Caco-2 (cell line): ENCODE data around the gene GRIN1. TPM values are rescaled to one million over a fixed set of nuclear protein-coding genes. Genes with fewer than 3 reads are reported as not detected.

Experiments used
- BruUV-seq: library from RNA; stranded (reverse); fragments of 400-500 nt; replicated peaks from 2 replicates; lab custom pipeline; 2021; lab: Mats Ljungman, UMichigan
- CTCF ChIA-PET: fragments of 300-600 bp; sonication (Branson Sonifier 250); formaldehyde crosslinking; loops from one replicate; lab custom pipeline; 2022; ENCODE audit warnings: antibody characterized with exemption; lab: Charles Lee
- POLR2A ChIA-PET: fragments of 300-600 bp; sonication (Branson Sonifier 250); formaldehyde crosslinking; loops from one replicate; lab custom pipeline; 2022; ENCODE audit warnings: antibody characterized with exemption; lab: Charles Lee
- DNase-seq, 2 experiments: peaks; one replicate each; pipeline versions ENCODE4 v3.0.0 to v3.0.0-alpha.2; 2020 to 2022
- H3K27me3 ChIP-seq: replicated peaks from 2 replicates; pipeline ENCODE4 v1.6.0; 2011; ENCODE audit warnings: low read length; ENCODE audit not compliant: control insufficient read depth, insufficient read depth
- H3K36me3 ChIP-seq: 2 replicates; pipeline ENCODE4 v1.5.1; 2011; ENCODE audit warnings: low read length; ENCODE audit not compliant: control insufficient read depth, insufficient read depth
- H3K4me1 ChIP-seq: fragments of 250-450 bp; sonication (Bioruptor Pico); 2 replicates; pipeline ENCODE4 v1.5.1; 2020; ENCODE audit warnings: mild to moderate bottlenecking
- H3K4me3 ChIP-seq: 2 replicates; pipeline ENCODE4 v1.5.1; 2011; ENCODE audit warnings: low read depth, mild to moderate bottlenecking, control low read depth, low read length
- H3K9me3 ChIP-seq: fragments of 250-450 bp; sonication (Bioruptor Pico); 2 replicates; pipeline ENCODE4 v1.5.1; 2020; ENCODE audit warnings: mild to moderate bottlenecking, moderate library complexity
- H3K27ac Mint-ChIP-seq: one replicate; pipeline ENCODE4 v1.8.0; 2022; ENCODE audit warnings: mixed read lengths; ENCODE audit not compliant: unreplicated experiment
- H3K27me3 Mint-ChIP-seq: one replicate; pipeline ENCODE4 v1.8.0; 2022; ENCODE audit warnings: mixed read lengths; ENCODE audit not compliant: insufficient read depth, unreplicated experiment
- H3K36me3 Mint-ChIP-seq: one replicate; pipeline ENCODE4 v1.8.0; 2022; ENCODE audit warnings: mild to moderate bottlenecking, mixed read lengths; ENCODE audit not compliant: insufficient read depth, unreplicated experiment
- H3K4me1 Mint-ChIP-seq: one replicate; pipeline ENCODE4 v1.8.0; 2022; ENCODE audit warnings: low read depth, mixed read lengths; ENCODE audit not compliant: unreplicated experiment
- H3K4me3 Mint-ChIP-seq: one replicate; pipeline ENCODE4 v1.8.0; 2022; ENCODE audit warnings: mild to moderate bottlenecking, moderate library complexity, mixed read lengths; ENCODE audit not compliant: unreplicated experiment
- H3K9me3 Mint-ChIP-seq: one replicate; pipeline ENCODE4 v1.8.0; 2022; ENCODE audit warnings: mixed read lengths; ENCODE audit not compliant: unreplicated experiment
- intact Hi-C: fragments of 100-400 bp; cut with micrococcal nuclease; formaldehyde crosslinking; loops from one replicate; pipeline ENCODE4 v1.10.0; 2022; ENCODE audit not compliant: unreplicated experiment
- total RNA-seq: library from RNA; stranded (reverse); gene quantifications from 2 replicates; pipeline ENCODE4 v1.2.3, GENCODE V29; 2022
- TF ChIP-seq, protein P1 (sequence below), 2 experiments: fragments of 200-600 bp in 1 of 2; IDR thresholded peaks; 1 replicate in 1 of 2; 2 replicates in 1 of 2; pipeline versions ENCODE4 v1.5.1 to v1.8.0; 2011 to 2022; ENCODE audit warnings: antibody characterized with exemption in 1 of 2, control low read depth in 1 of 2, inconsistent platforms in 1 of 2, low read depth in 1 of 2, low read length in 1 of 2, mild to moderate bottlenecking in 1 of 2, moderate library complexity in 1 of 2; ENCODE audit not compliant: insufficient read depth in 1 of 2, severe bottlenecking in 1 of 2, unreplicated experiment in 1 of 2

GRIN1 gene
- total RNA-seq, 1 experiment from 2014 or later: 3.7 TPM

DNA sequence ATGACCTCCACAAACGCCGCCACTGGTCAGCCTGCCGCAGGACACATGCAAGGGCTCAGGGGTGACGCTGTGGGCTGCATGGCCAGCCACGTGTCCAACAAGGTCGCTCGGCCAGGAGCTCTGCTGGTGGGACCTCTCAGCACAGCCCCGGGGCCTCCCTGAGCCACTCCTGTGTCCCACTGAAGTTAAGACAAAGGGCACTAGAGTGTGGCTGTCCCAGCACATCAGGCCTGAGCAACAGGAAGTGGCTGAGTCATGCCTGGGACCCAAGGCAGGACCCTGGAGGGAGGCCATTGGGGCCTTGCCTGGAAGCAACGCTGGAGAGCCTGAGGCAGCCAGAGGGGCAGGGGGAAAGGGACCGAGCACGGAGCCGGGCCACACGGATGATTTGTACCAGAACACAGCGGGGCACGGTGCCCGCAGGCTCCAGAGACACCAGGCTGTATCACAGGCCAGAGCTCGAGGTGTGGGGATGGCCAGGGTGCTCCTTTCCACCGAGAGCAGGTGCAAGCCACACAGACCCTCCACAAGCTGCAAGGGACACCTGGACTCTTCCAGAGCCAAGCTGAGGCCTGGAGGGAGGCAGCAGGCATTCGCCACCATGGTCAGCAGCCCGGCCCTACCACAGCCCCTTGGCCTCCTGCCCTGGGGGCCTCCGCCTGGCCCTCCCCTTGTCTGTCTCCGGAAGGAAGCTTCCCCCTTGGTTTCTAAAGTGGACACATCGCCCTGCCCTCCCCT is 39.4 kb downstream of the GRIN1 start:
- Histone ChIP-seq H3K4me1 (0 out of 2 replicates have a peak, but pooled peaks cover 3% of the 10 kb centered on the region), H3K27me3 (no peaks in the 10 kb centered on the region), H3K9me3 (no peaks in the 10 kb centered on the region), H3K4me3 (no peak overlapping the region), H3K36me3 (peaks cover 1% of the 10 kb centered on the region; the same call in 1 of the 2 replicates)
- no peak for DNase-seq
- Mint-ChIP-seq H3K27me3 (no peaks in the 10 kb centered on the region), H3K4me1 (no peaks in the 10 kb centered on the region), H3K27ac (no peak overlapping the region), H3K9me3 (no peaks in the 10 kb centered on the region), H3K36me3 (peaks cover 49% of the 10 kb centered on the region), H3K4me3 (no peak overlapping the region)
- CTCF ChIA-PET: interaction anchor here (0.6 to 2.2 kb wide), 3 partner anchors 12 to 132 kb away, joined by 3 to 13 read pairs (median 4); no protein-coding TSS in a partner anchor
- TF ChIP-seq, protein P1, sequence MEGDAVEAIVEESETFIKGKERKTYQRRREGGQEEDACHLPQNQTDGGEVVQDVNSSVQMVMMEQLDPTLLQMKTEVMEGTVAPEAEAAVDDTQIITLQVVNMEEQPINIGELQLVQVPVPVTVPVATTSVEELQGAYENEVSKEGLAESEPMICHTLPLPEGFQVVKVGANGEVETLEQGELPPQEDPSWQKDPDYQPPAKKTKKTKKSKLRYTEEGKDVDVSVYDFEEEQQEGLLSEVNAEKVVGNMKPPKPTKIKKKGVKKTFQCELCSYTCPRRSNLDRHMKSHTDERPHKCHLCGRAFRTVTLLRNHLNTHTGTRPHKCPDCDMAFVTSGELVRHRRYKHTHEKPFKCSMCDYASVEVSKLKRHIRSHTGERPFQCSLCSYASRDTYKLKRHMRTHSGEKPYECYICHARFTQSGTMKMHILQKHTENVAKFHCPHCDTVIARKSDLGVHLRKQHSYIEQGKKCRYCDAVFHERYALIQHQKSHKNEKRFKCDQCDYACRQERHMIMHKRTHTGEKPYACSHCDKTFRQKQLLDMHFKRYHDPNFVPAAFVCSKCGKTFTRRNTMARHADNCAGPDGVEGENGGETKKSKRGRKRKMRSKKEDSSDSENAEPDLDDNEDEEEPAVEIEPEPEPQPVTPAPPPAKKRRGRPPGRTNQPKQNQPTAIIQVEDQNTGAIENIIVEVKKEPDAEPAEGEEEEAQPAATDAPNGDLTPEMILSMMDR (IDR thresholded peaks at IDR 0.05; ENCODE audit: insufficient read depth in 1 of 2, low read depth in 1 of 2, low read length in 1 of 2, severe bottlenecking in 1 of 2, unreplicated experiment in 1 of 2): no peak
- POLR2A ChIA-PET: no interaction called here
- no TSS peak for BruUV-seq
- intact Hi-C loops: no loop called here

DNA sequence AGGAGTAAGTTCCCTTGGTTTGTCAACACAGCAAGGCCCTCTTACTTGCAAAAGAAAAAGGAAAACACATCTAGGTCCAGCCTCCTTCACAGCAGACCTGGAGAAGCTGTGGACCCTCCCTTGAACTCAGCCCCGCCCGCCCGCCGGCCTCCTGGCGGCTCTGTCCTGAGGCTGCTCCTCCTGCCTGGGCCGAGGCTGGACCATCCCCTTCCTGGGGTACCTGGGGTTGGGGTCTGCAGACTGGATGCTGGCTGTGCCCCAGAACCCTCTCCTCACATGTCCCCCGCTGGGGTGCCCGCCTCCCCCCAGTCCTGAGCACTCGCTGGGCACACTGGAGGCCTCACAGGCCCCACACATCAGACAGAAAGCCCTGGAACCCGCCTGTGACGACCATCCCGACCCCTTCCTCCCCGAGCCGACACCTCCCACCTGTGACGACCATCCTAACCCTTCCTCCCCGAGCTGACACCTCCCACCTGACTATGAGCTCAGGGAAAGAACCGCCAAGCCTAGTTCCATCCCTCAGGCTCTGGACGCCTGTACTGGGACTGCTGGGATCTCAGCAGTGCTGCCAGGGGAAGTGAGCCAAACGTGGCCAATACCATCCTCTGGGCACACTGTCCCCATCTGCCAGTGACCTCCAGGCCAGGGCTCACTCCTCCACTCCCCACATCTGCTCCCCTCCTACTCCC is 40.1 kb downstream of the GRIN1 start:
- intact Hi-C loops: no loop called here
- CTCF ChIA-PET: interaction anchor here (0.6 kb wide), 2 partner anchors 11 to 133 kb away, joined by 3 to 4 read pairs; no protein-coding TSS in a partner anchor

DNA sequence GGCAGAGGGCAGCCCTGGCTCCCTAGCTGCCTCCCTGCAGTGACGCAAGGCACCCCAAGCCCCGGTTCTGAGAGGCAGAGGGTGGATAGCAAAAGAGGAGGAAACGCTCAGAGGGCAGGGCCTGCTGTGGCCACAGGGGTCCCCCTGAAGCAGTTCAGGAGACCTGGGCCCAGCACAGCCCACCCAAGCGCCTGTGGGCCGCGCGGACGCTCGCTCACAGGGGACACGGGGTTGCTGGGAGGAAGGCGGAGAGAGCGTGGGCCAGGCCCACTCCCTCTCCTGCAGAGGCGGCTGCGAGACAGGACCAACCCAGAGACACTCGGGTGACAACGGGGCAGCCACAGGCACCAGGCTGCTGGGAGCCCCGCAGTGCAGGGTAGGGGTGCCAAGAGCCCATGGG is 40.8 kb downstream of the GRIN1 start:
- Mint-ChIP-seq H3K27ac (no peak overlapping the region), H3K4me3 (no peak overlapping the region), H3K4me1 (no peaks in the 10 kb centered on the region), H3K27me3 (no peaks in the 10 kb centered on the region), H3K9me3 (no peaks in the 10 kb centered on the region), H3K36me3 (peaks cover 47% of the 10 kb centered on the region)
- Histone ChIP-seq H3K4me3 (no peak overlapping the region), H3K4me1 (0 out of 2 replicates have a peak, but pooled peaks cover 3% of the 10 kb centered on the region), H3K9me3 (no peaks in the 10 kb centered on the region), H3K36me3 (peaks cover 1% of the 10 kb centered on the region; the same call in 1 of the 2 replicates), H3K27me3 (no peaks in the 10 kb centered on the region)
- no TSS peak for BruUV-seq
- intact Hi-C loops: no loop called here
- no peak for DNase-seq
- TF ChIP-seq, protein P1 (IDR thresholded peaks at IDR 0.05; ENCODE audit: insufficient read depth in 1 of 2, low read depth in 1 of 2, low read length in 1 of 2, severe bottlenecking in 1 of 2, unreplicated experiment in 1 of 2): no peak
- ChIA-PET CTCF (no interaction called here), POLR2A (no interaction called here)

More for the DNA sequence above, 40.1 kb downstream of the GRIN1 start:
- TF ChIP-seq, protein P1 (IDR thresholded peaks at IDR 0.05; ENCODE audit: insufficient read depth in 1 of 2, low read depth in 1 of 2, low read length in 1 of 2, severe bottlenecking in 1 of 2, unreplicated experiment in 1 of 2): no peak
- BruUV-seq: no TSS peak
- Mint-ChIP-seq H3K9me3 (no peaks in the 10 kb centered on the region), H3K4me3 (no peak overlapping the region), H3K4me1 (no peaks in the 10 kb centered on the region), H3K27ac (no peak overlapping the region), H3K36me3 (peaks cover 47% of the 10 kb centered on the region), H3K27me3 (no peaks in the 10 kb centered on the region)
- no peak overlapping the region for H3K4me3 ChIP-seq
- DNase-seq: no peak
- no peaks in the 10 kb centered on the region for H3K9me3 ChIP-seq
- H3K4me1 ChIP-seq: 0 out of 2 replicates have a peak, but pooled peaks cover 3% of the 10 kb centered on the region
- H3K36me3 ChIP-seq: peaks cover 1% of the 10 kb centered on the region; the same call in 1 of the 2 replicates
- no peaks in the 10 kb centered on the region for H3K27me3 ChIP-seq
- POLR2A ChIA-PET: no interaction called here
